Heart left ventricle (tissue), 13 donors: ENCODE results near the gene CCDC60.

ENCODE experiments used
- CTCF ChIP-seq, 12 donors: fragments of 200-600 bp; sonication (generic) in 4 of 12; IDR thresholded peaks; one replicate each; pipeline versions ENCODE4 v1.5.0 to v1.8.0; 2018 to 2022; ENCODE audit warnings: antibody characterized with exemption in 12 of 12, mild to moderate bottlenecking in 5 of 12
- POLR2A ChIP-seq, 2 donors: fragments of 450-650 bp; IDR thresholded peaks; one replicate each; pipeline ENCODE4 v1.6.1; 2017; ENCODE audit warnings: antibody characterized with exemption in 2 of 2, mild to moderate bottlenecking in 2 of 2, moderate library complexity in 2 of 2
- donor health status: ischemic (EF 13 %, LVEDD 7.1; RV severe dilation, severe dysfunction).
- donor health status: DM: no; HTN: yes; CAD: no.
- donor health status: DM: no; HTN: no; CAD: no.
- donor health status: ischemic (EF 25% LVEDD 6.9; RV normal size, moderate dysfunction).
- donor health status: ischemic (EF 25% LVEDD 5.7; RV mildly dilated, moderate dysfunction).
- donor health status: ischemic (EF 35%, LVEDD 5.7; RV mildly dilated, moderate dysfunction).
- donor health status: nonischemic (EF 11% LVEDD 7.7; RV severe dilation, severe dysfunction).
- donor health status: DM: yes; HTN: yes; CAD: no.
- donor health status: PGD.
- donor health status: ischemic (EF 29% LVEDD 5.4; RV normal size, mild dysfunction).
- donor health status: nonischemic (EF 23%, LVEDD 6.1; RV moderate dilation, normal function).

GRCh38 chr12:119475650-119476049, 141.1 kb downstream of the CCDC60 start:
- TF ChIP-seq CTCF (IDR thresholded peaks at IDR 0.05) (no peak), POLR2A (IDR thresholded peaks at IDR 0.05) (no peak)
